Measurements from ENCODE around the gene TNFRSF25.

TNFRSF25 gene

GRCh38 chr1:6477039-6477820, 11.3 kb upstream of the TNFRSF25 start:
- no peak for TF ChIP-seq CTCF (IDR thresholded peaks at IDR 0.05; ENCODE audit: low read depth, low read length)

GRCh38 chr1:6476483-6476882, 10.5 kb upstream of the TNFRSF25 start:
- DNase-seq (ENCODE audit: extremely low read depth, low read depth) = no peak
- no peak for TF ChIP-seq CTCF (IDR thresholded peaks at IDR 0.05; ENCODE audit: low read depth, low read length)

More at GRCh38 chr1:6477039-6477820, 11.3 kb upstream of the TNFRSF25 start:
- no peak for DNase-seq (ENCODE audit: extremely low read depth, low read depth)

- peak; percentile 88 for TF ChIP-seq CTCF (IDR thresholded peaks at IDR 0.05; ENCODE audit: low read depth, low read length)
- no peak for DNase-seq (ENCODE audit: extremely low read depth, low read depth)
Observed at GRCh38 chr1:6475381-6476133, 9.6 kb upstream of the TNFRSF25 start.

GRCh38 chr1:6474815-6475282, 8.9 kb upstream of the TNFRSF25 start:
- DNase-seq (ENCODE audit: extremely low read depth, low read depth) = no peak
- no peak for TF ChIP-seq CTCF (IDR thresholded peaks at IDR 0.05; ENCODE audit: low read depth, low read length)

GRCh38 chr1:6473974-6474814, 8.2 kb upstream of the TNFRSF25 start:
- DNase-seq (ENCODE audit: extremely low read depth, low read depth) = no peak
- TF ChIP-seq CTCF (IDR thresholded peaks at IDR 0.05; ENCODE audit: low read depth, low read length) = no peak

- DNase-seq (ENCODE audit: extremely low read depth, low read depth) = no peak
- no peak for TF ChIP-seq CTCF (IDR thresholded peaks at IDR 0.05; ENCODE audit: low read depth, low read length)
Observed at GRCh38 chr1:6473156-6473555, 7.2 kb upstream of the TNFRSF25 start.
